Effector CD4-positive, alpha-beta T cell (primary cell): ENCODE results near the gene P2RX5.
A peak's percentile ranks its signal among the peaks of the same experiment; 100 is the strongest.

Source experiments
- DNase-seq: peaks from one replicate; pipeline ENCODE4 v3.0.0-alpha.2; 2020

The P2RX5 gene

GRCh38 chr17:3656755-3657587 is 39.0 kb downstream of the P2RX5 start:
- no peak for DNase-seq

- no peak for DNase-seq
These were observed 39.6 kb downstream of the P2RX5 start for GRCh38 chr17:3656353-3656752.

- no peak for DNase-seq
These were observed 40.2 kb downstream of the P2RX5 start for GRCh38 chr17:3655766-3656165.

DNA sequence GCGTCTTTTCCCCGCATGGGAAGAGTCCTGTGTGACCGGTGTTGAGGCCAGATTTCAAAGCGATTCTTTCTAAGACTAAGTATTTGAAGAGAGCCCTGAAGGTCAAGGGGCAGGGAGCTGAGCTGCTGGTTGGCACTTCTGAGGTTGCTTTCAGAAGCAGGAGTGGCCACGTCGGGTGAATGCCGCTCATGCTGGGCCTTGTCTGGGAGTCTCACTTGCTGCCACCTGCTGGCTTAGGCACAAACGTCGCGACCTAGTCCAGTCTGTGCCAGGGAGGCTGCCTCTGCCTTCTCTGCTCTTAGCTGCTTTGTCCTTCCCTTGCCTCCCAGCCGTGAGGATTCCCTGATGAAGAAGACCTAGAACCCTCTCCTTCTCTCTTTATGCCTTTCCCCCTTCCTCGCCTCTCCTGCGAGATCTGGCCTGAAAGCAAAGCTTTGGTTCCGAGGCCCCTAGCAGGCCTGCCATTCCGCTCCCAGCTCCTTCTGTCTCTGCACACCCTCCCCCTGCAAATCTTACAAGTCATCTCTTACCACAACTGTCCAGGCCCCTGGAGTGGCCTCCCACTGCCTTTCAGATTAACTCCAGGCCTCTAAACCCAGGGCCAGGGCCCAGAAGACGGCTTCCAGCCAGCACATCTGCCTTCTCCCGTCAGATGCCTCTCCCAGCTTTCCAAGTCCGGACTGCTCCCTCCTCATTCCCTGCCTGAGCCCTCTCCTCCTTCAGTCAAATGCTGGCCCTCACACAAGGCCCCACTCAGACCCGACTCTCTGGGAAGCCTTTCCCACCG is 48.0 kb downstream of the P2RX5 start:
- DNase-seq, result no peak

GRCh38 chr17:3647251-3647650 is 48.7 kb downstream of the P2RX5 start:
- DNase-seq, result no peak

- DNase-seq, result no peak
These were observed 50.6 kb downstream of the P2RX5 start for GRCh38 chr17:3645310-3645709.

GRCh38 chr17:3643889-3644349 is 52.0 kb downstream of the P2RX5 start:
- DNase-seq, result no peak

DNA sequence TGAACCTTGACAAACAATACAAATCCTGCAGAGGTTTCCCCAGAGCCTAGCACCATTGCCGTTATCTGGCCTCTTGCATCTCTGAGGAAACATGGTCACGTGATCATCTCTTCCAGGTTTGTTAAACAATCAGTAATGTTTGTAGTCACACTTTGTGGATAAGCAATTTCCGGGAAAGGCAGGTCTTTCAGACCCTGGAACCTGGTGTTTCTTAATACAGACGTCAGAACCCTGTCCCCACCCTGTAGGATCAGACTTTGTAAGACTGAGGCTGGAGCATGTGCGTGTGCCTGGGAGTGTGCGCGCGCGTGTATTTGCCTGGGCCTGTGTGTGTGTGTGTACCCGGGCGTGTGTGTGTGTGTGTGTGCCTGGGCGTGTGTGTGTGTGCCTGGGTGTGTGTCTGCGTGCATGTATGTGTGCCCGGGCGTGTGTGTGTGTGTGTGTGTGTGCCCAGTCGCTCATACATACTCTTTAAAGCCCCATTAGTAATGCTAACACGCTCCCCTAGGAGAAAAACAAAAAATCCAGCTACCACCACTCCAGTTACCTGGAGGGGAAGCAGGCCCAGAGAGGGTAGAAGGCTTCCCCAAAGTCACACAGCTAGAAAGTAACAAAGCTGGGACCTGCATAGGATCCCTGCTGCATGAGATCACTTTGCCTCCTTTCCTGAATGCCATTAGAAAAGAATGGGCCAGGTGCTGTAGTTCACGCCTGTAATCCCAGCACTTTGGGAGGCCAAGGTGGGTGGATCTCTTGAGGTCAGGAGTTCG is 54.1 kb downstream of the P2RX5 start:
- DNase-seq, result no peak

DNA sequence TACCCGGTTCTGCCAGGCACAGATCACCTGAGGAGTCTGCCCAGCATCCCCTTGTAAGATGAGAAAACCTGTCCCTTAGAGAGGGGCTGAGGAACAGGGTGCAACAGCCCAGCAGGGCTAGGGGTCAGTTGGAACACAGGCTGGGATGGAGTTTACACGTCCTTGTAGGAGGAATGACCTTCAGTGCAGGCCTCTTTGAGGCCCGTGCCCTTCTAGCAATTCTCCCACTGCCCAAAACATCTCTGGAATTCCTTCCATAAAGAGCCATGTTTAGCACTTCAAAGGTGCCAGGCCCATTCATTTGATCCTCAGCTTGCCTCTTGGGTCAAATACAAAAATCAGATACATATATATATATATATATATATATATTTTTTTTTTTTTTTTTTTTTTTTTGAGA is 54.9 kb downstream of the P2RX5 start:
- no peak for DNase-seq

DNA sequence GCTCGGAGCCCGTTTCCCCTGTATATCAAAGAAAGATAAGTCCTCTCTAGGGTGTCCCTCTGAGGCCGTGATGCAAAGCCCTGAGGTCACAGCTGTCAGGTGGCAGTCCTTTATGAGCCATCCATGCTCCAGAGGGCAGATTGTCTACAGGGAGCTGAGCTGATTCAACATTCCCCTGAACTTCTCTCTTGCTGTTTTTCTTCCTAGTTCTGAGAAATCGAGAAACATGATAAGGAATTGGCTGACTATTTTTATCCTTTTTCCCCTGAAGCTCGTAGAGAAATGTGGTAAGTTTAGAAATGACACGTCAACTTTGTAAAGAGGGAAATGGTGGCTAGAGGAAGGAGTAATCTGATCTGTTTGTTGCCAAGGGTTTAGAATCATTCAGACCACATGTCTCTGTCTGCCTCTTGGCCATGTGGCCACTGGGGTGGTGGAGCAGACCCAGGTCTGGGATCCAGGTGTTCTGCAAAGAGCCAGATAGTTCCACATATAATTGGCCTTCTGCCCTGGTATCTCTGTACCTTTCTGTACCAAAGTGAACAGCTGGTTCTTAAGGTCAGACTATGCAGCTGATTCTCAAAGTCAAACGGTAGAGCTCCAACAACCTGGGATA is 55.9 kb downstream of the P2RX5 start:
- DNase-seq, result no peak

- DNase-seq, result no peak
These were observed 59.0 kb downstream of the P2RX5 start for GRCh38 chr17:3636908-3637373.

DNA sequence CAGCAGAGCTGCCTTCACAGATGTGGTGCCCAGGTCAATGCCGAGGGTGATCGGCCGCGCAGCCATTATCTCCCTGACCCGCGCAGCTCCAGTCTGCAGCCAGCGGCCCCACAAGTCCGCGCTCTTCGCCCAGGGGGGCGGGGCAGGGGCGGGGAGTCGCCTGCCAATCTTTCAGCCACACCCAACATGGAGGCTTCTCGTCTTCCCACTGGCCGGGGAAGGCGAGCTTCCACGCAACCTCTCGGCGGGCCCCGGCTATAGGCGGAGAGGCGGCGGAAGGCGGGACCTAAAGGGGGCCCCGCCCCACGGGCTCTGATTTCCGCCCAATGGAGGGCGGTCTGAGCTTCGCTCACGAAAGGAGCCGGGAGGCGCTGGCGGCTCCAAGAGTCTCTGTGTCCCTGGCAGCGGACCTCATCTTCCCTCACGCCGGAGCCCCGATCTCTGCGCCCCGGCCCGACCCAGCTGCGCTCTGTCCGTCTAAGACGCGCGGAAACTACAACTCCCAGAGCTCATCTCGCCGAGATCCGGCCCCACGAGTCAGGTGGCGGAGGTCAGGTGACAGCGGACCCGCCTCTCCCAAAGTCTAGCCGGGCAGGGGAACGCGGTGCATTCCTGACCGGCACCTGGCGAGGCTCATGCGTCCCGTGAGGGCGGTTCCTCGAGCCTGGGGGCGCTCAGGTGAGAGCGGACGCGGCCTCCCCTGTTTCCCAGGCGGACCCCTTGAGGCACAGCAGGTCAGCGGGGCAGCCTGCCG is 59.6 kb downstream of the P2RX5 start, which contains the start of the genes CTNS and SHPK:
TSS of gene CTNS (plus strand) at position 607 of the 754 bp plus-strand sequence. CDS start 3,447 bp downstream, outside the sequence.
TSS of gene SHPK (minus strand) at position 97 of the 754 bp plus-strand sequence. CDS start at position 66, 31 bp downstream.
- peak; percentile 92 for DNase-seq

GRCh38 chr17:3635474-3636153 is 60.3 kb downstream of the P2RX5 start:
- DNase-seq, result no peak

GRCh38 chr17:3632287-3632686 is 63.7 kb downstream of the P2RX5 start:
- no peak for DNase-seq

DNA sequence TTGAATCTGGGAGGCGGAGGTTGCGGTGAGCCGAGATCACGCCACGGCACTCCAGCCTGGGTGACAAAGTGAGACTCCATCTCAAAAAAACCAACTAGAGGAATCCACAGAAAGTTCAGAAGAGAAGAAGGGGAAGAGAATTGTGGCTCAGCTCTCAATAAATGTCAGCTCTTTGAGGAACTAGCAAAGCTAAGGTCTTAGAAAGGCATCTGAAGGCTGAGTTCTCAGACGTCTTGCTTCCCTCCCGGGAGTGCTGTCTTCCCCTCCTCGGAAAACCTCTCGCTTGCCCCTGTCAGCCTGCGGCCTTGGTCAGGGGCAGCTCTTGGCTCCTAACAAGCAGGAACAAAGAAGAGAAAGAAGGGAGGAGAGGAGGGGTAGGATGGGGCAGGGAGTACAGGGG is 65.2 kb downstream of the P2RX5 start:
- DNase-seq, result no peak

DNA sequence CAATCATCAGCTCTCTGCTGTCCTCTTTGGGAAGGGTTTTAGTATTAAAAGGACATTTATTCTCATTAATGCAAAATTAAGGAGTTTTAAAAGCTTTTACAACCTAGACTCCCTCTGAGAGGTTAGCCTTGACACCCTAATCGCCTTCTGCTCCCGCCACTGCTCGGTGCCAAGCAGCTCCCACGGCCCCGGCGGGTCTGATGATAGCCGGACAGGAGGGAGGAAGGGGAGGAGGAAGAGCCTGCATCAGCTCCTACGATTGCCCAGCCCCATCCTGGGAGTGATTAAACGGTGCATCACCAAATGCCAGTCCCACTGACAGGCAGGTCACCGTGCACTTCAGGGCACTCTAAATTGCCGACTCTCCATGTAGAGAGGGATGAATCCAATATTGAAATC is 68.2 kb downstream of the P2RX5 start:
- no peak for DNase-seq

GRCh38 chr17:3626831-3627768 is 68.9 kb downstream of the P2RX5 start:
- no peak for DNase-seq
